Nephron (organoid): ENCODE data around the gene SLC37A4.

Experiments
- H3K27ac Mint-ChIP-seq, 3 experiments: 2 replicates each; pipeline ENCODE4 v1.8.0; 2020; ENCODE audit warnings: mixed read lengths in 3 of 3, mild to moderate bottlenecking in 2 of 3, moderate library complexity in 1 of 3
- H3K27me3 Mint-ChIP-seq: 2 replicates; pipeline ENCODE4 v1.8.0; 2021; ENCODE audit warnings: low read depth, mild to moderate bottlenecking, moderate library complexity, mixed read lengths
- H3K36me3 Mint-ChIP-seq: 2 replicates; pipeline ENCODE4 v1.8.0; 2020; ENCODE audit warnings: low read depth, mixed read lengths
- H3K4me1 Mint-ChIP-seq: 2 replicates; pipeline ENCODE4 v1.8.0; 2020; ENCODE audit warnings: mixed read lengths
- H3K4me3 Mint-ChIP-seq, 3 experiments: 2 replicates each; pipeline ENCODE4 v1.8.0; 2020; ENCODE audit warnings: mild to moderate bottlenecking in 3 of 3, mixed read lengths in 3 of 3, moderate library complexity in 2 of 3
- H3K9me3 Mint-ChIP-seq: 2 replicates; pipeline ENCODE4 v1.8.0; 2020; ENCODE audit warnings: mixed read lengths
- CTCF ChIP-seq, 3 experiments: fragments of 200-600 bp; sonication (generic); IDR thresholded peaks; one replicate each; pipeline ENCODE4 v1.5.0; 2021; ENCODE audit warnings: antibody characterized with exemption in 3 of 3; ENCODE audit not compliant: unreplicated experiment in 3 of 3

The SLC37A4 gene

GRCh38 chr11:119054418-119054817 lies 23.7 kb upstream of the SLC37A4 start:
- Mint-ChIP-seq H3K27ac (no peak overlapping the region), H3K27me3 (no peaks in the 10 kb centered on the region), H3K4me1 (peaks cover 27% of the 10 kb centered on the region), H3K9me3 (no peaks in the 10 kb centered on the region), H3K36me3 (peaks cover 52% of the 10 kb centered on the region), H3K4me3 (peak overlapping the region; percentile 74 to 92 (median 75))
- TF ChIP-seq CTCF (IDR thresholded peaks at IDR 0.05; ENCODE audit: unreplicated experiment in 3 of 3) = no peak

- Mint-ChIP-seq H3K4me3 (no peak overlapping the region), H3K36me3 (peaks cover 70% of the 10 kb centered on the region), H3K27me3 (no peaks in the 10 kb centered on the region), H3K9me3 (no peaks in the 10 kb centered on the region), H3K27ac (no peak overlapping the region), H3K4me1 (peaks cover 16% of the 10 kb centered on the region)
- TF ChIP-seq CTCF (IDR thresholded peaks at IDR 0.05; ENCODE audit: unreplicated experiment in 3 of 3) = no peak
These were observed 21.6 kb upstream of the SLC37A4 start for GRCh38 chr11:119052163-119052814.

- Mint-ChIP-seq H3K36me3 (peaks cover 72% of the 10 kb centered on the region), H3K27me3 (no peaks in the 10 kb centered on the region), H3K4me3 (no peak overlapping the region), H3K4me1 (peaks cover 16% of the 10 kb centered on the region), H3K27ac (no peak overlapping the region), H3K9me3 (no peaks in the 10 kb centered on the region)
- TF ChIP-seq CTCF (IDR thresholded peaks at IDR 0.05; ENCODE audit: unreplicated experiment in 3 of 3) = no peak
These were observed 20.9 kb upstream of the SLC37A4 start for GRCh38 chr11:119051440-119052162.

GRCh38 chr11:119049081-119049480 lies 18.4 kb upstream of the SLC37A4 start:
- Mint-ChIP-seq H3K27me3 (no peaks in the 10 kb centered on the region), H3K36me3 (peaks cover 67% of the 10 kb centered on the region), H3K4me3 (no peak overlapping the region), H3K4me1 (peaks cover 7% of the 10 kb centered on the region), H3K9me3 (no peaks in the 10 kb centered on the region), H3K27ac (no peak overlapping the region)
- TF ChIP-seq CTCF (IDR thresholded peaks at IDR 0.05; ENCODE audit: unreplicated experiment in 3 of 3) = no peak

- Mint-ChIP-seq H3K36me3 (peaks cover 63% of the 10 kb centered on the region), H3K27me3 (no peaks in the 10 kb centered on the region), H3K4me3 (no peak overlapping the region), H3K9me3 (no peaks in the 10 kb centered on the region), H3K27ac (no peak overlapping the region), H3K4me1 (peaks cover 7% of the 10 kb centered on the region)
- TF ChIP-seq CTCF (IDR thresholded peaks at IDR 0.05; ENCODE audit: unreplicated experiment in 3 of 3) = no peak
These were observed 18.0 kb upstream of the SLC37A4 start for GRCh38 chr11:119048644-119049043.

GRCh38 chr11:119047205-119047604 lies 16.5 kb upstream of the SLC37A4 start:
- no peak overlapping the region for H3K4me3 Mint-ChIP-seq
- no peaks in the 10 kb centered on the region for H3K4me1 Mint-ChIP-seq
- H3K27ac Mint-ChIP-seq = no peak overlapping the region
- H3K27me3 Mint-ChIP-seq = no peaks in the 10 kb centered on the region
- no peaks in the 10 kb centered on the region for H3K9me3 Mint-ChIP-seq
- TF ChIP-seq CTCF (IDR thresholded peaks at IDR 0.05; ENCODE audit: unreplicated experiment in 3 of 3) = no peak
- H3K36me3 Mint-ChIP-seq = peaks cover 50% of the 10 kb centered on the region
